Transverse colon (tissue), 4 donors: ENCODE data around the gene HSPB1. TPM values are rescaled to one million over a fixed set of nuclear protein-coding genes. Genes with fewer than 3 reads are reported as not detected.
"Not testable (repeated sequence)": the region's sequence is repeated elsewhere in the genome, so short reads cannot be mapped to it uniquely, and the experiment has no call there.

ENCODE experiments used
- DNase-seq: peaks from one replicate; pipeline ENCODE4 v3.0.0-alpha.2; 2019
- H3K27ac ChIP-seq, 4 donors: fragments of 200-600 bp; sonication (generic); 2 replicates each; pipeline ENCODE4 v1.5.1; 2016 to 2018; ENCODE audit warnings: inconsistent platforms in 4 of 4
- H3K27me3 ChIP-seq: fragments of 200-600 bp; sonication (generic); 2 replicates; pipeline ENCODE4 v1.5.1; 2017; ENCODE audit warnings: inconsistent platforms
- H3K36me3 ChIP-seq, 4 donors: fragments of 200-600 bp; sonication (generic); 2 replicates each; pipeline ENCODE4 v1.5.1; 2017 to 2019; ENCODE audit warnings: inconsistent platforms in 4 of 4
- H3K4me1 ChIP-seq, 4 donors: fragments of 200-600 bp; sonication (generic); 2 replicates each; pipeline ENCODE4 v1.5.1; 2017 to 2020; ENCODE audit warnings: inconsistent platforms in 4 of 4
- H3K4me3 ChIP-seq, 4 donors: fragments of 200-600 bp; sonication (generic); 1 replicate in 1 of 4; 2 replicates in 3 of 4; pipeline versions ENCODE4 v1.5.1 to v1.6.1; 2017 to 2019; ENCODE audit warnings: inconsistent platforms in 4 of 4
- H3K9me3 ChIP-seq, 2 donors: fragments of 200-600 bp; sonication (generic); 2 replicates each; pipeline ENCODE4 v1.5.1; 2017 to 2019; ENCODE audit warnings: inconsistent platforms in 2 of 2
- EP300 ChIP-seq: sonication (generic); formaldehyde crosslinking; IDR thresholded peaks from one replicate; pipeline ENCODE4 v1.6.1; 2017; ENCODE audit warnings: antibody characterized with exemption, low read depth
- POLR2A ChIP-seq: fragments of 450-650 bp; IDR thresholded peaks from one replicate; pipeline ENCODE4 v1.6.1; 2016; ENCODE audit warnings: antibody characterized with exemption, mild to moderate bottlenecking, moderate library complexity
- POLR2AphosphoS5 ChIP-seq, 3 donors: sonication (generic); formaldehyde crosslinking; IDR thresholded peaks; one replicate each; pipeline ENCODE4 v1.6.1; 2016; ENCODE audit warnings: antibody characterized with exemption in 3 of 3
- WGBS, 2 donors: methylation state at CpG; one replicate each; pipeline ENCODE4 v1.1.5; 2018; ENCODE audit warnings: low coverage in 1 of 2; 5-methylcytosine and 5-hydroxymethylcytosine counted together
- in situ Hi-C, 4 donors: fragments of 200-750 bp; cut with MboI; loops; one replicate each; pipeline versions ENCODE4 v1.15.0 to v1.15.1; 2017; ENCODE audit warnings: low sequenced_read_pairs in 3 of 4, low pct_ligation_motif_present in 1 of 4, low pct_unique_long_range_greater_than_20kb in 1 of 4
- intact Hi-C: fragments of 100-400 bp; cut with DNase I; formaldehyde crosslinking; loops from one replicate; pipeline ENCODE4 v1.15.1; 2023; ENCODE audit warnings: low total_unique reads
- total RNA-seq, 4 donors: library from RNA; depleted of rRNA; stranded (reverse); fragments of >200 nt; gene quantifications; one replicate each; pipeline ENCODE4 v1.1.0, GENCODE V29; 2016
- TF ChIP-seq, protein P1 (sequence below), 5 experiments: fragments of 200-600 bp in 3 of 5; fragments of 450-650 bp in 2 of 5; sonication (generic) in 3 of 5; IDR thresholded peaks; 1 replicate in 2 of 5; 2 replicates in 3 of 5; pipeline ENCODE4 v1.5.1; 2016 to 2017; ENCODE audit warnings: antibody characterized with exemption in 5 of 5, inconsistent platforms in 3 of 5, mild to moderate bottlenecking in 2 of 5, moderate library complexity in 1 of 5

HSPB1 gene
- total RNA-seq, 4 donors from 2014 or later: 387 to 1,086 (median 519) TPM

DNA sequence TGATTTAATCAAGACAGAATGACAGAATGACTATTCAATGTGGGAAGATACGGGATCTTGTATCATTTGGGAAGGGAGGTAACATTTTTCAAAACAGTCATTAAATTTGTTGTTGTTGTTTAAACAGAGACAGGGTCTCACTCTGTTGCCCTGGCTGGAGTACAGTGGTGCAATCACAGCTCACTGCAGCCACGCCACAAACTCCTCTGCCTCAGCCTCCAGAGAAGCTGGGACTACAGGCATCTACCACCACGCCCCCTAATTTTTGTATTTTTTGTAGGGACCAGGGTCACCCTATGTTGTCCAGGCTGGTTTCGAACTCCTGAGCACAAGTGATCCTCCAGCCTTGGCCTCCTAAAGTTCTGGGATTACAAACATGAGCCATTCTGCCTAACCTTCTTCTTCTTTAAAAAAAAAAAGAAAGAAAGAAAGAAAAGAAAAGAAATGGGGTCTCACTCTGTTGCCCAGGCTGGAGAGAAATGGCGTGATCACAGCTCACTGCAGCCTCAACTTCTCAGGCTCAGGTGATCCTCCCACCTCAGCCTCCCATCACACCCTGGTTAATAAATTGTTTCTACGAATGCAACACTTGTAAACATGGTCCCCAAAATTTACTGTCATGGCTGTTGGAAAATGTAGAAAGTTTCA lies 32.0 kb downstream of the HSPB1 start:
- peaks cover 10 to 62% (median 15%) of the 10 kb centered on the region in 4 donors for H3K4me1 ChIP-seq
- H3K4me3 ChIP-seq: no peak overlapping the region
- 86 to 93% methylated on average over 3 to 6 of the region's 6 CpGs for WGBS, 2 donors
- TF ChIP-seq, protein P1, sequence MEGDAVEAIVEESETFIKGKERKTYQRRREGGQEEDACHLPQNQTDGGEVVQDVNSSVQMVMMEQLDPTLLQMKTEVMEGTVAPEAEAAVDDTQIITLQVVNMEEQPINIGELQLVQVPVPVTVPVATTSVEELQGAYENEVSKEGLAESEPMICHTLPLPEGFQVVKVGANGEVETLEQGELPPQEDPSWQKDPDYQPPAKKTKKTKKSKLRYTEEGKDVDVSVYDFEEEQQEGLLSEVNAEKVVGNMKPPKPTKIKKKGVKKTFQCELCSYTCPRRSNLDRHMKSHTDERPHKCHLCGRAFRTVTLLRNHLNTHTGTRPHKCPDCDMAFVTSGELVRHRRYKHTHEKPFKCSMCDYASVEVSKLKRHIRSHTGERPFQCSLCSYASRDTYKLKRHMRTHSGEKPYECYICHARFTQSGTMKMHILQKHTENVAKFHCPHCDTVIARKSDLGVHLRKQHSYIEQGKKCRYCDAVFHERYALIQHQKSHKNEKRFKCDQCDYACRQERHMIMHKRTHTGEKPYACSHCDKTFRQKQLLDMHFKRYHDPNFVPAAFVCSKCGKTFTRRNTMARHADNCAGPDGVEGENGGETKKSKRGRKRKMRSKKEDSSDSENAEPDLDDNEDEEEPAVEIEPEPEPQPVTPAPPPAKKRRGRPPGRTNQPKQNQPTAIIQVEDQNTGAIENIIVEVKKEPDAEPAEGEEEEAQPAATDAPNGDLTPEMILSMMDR (IDR thresholded peaks at IDR 0.05): no peak
- TF ChIP-seq EP300: no peak
- no peak for TF ChIP-seq POLR2A
- TF ChIP-seq POLR2AphosphoS5 (IDR thresholded peaks at IDR 0.05): no peak
- peak overlapping the region in 3 of 4 donors; percentile 14 to 37 (median 17) for H3K27ac ChIP-seq
- no peak for DNase-seq
- peaks cover 0 to 6% (median 1%) of the 10 kb centered on the region in 4 donors for H3K36me3 ChIP-seq
- no peaks in the 10 kb centered on the region for H3K9me3 ChIP-seq
- in situ Hi-C loops: no loop called here
- H3K27me3 ChIP-seq: no peaks in the 10 kb centered on the region
- intact Hi-C loops: no loop called here

DNA sequence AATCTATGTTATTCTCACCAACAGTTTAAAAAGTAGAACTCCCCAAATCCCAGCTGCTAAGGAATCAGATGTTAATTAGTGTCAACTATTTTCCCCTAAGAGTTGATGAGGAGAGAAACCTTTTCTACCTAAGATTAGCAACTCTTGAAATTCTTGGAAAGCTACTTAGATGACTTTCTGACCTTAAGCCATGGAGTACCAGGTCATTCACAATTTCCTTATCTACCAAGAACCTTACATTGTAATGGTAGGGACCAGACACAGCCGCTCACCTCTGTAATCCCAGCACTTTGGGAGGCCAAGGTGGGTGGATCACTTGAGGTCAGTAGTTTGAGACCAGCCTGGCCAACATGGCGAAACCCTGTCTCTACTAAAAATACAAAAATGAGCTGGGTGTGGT lies 32.9 kb downstream of the HSPB1 start:
- peaks cover 10 to 71% (median 16%) of the 10 kb centered on the region in 4 donors for H3K4me1 ChIP-seq
- H3K36me3 ChIP-seq: not testable (repeated sequence)

DNA sequence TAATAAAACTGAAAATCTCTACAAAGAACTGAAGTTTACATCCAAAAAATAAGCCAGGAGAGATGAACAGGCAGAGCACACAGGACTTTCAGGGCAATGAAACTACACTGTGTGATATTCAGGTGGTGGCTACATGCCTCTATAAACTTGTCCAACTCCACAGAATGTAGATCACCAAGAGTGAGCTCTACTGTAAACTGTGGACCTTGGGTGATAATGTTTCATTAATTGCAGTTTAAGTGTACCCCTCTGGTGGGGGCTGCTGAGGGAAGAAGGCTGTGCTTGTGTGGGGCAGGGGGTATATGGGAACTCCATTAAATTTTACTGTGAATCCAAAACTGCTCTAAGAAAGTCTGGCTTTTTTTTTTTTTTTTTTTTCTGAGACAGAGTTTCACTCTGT lies 33.6 kb downstream of the HSPB1 start:
- intact Hi-C loops (no loop called here), in situ Hi-C loops (no loop called here)
- Histone ChIP-seq H3K4me3 (no peak overlapping the region), H3K4me1 (peaks cover 10 to 71% (median 19%) of the 10 kb centered on the region in 4 donors), H3K27me3 (no peaks in the 10 kb centered on the region), H3K27ac (no peak overlapping the region), H3K36me3 (no peaks in the 10 kb centered on the region), H3K9me3 (no peaks in the 10 kb centered on the region)
- TF ChIP-seq POLR2A (no peak), EP300 (no peak), POLR2AphosphoS5 (IDR thresholded peaks at IDR 0.05) (no peak)
- TF ChIP-seq, protein P1 (IDR thresholded peaks at IDR 0.05): no peak
- no peak for DNase-seq

More for the DNA sequence above, 32.9 kb downstream of the HSPB1 start:
- H3K27me3 ChIP-seq, H3K4me3 ChIP-seq, H3K27ac ChIP-seq, intact Hi-C loops, in situ Hi-C loops, H3K9me3 ChIP-seq, DNase-seq: not testable (repeated sequence)
- 85% methylated on average over 2 of the region's 2 CpGs; no CpG with 5 or more reads in 1 of the 2 donors for WGBS, 2 donors

DNA sequence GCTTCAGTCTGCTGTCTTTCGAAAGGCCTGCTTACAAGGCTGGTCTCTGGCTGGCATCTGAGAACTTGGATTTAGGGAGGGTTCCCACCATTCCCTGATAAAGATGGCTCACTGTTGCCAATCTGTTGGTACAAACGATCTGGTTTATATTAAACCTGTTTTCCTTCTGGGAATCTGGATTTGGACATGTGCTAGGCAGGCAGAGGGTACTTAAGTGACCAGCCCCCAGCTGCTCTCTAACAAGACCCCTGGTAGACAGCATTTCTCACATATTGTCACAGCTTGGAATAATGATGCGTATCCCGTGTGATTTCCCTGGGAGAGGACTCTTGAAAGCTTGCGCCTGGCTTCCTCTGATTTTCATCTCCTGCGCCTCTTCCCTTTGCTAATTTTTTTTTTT lies 34.7 kb downstream of the HSPB1 start:
- no peak overlapping the region for H3K27ac ChIP-seq
- peaks cover 6 to 62% (median 20%) of the 10 kb centered on the region in 4 donors for H3K4me1 ChIP-seq
- intact Hi-C loops (no loop called here), in situ Hi-C loops (no loop called here)
- DNase-seq: no peak
- TF ChIP-seq, protein P1 (IDR thresholded peaks at IDR 0.05): no peak
- TF ChIP-seq POLR2AphosphoS5 (IDR thresholded peaks at IDR 0.05) (no peak), POLR2A (no peak), EP300 (no peak)
- H3K27me3 ChIP-seq: no peaks in the 10 kb centered on the region
- no peaks in the 10 kb centered on the region for H3K36me3 ChIP-seq
- 90 to 100% methylated on average over 1 to 6 of the region's 6 CpGs for WGBS, 2 donors
- no peak overlapping the region for H3K4me3 ChIP-seq
- no peaks in the 10 kb centered on the region for H3K9me3 ChIP-seq
